Transverse colon (tissue), 4 donors: ENCODE data around the gene EID3. TPM values are rescaled to one million over a fixed set of nuclear protein-coding genes. Genes with fewer than 3 reads are reported as not detected.

Source experiments
- DNase-seq: peaks from one replicate; pipeline ENCODE4 v3.0.0-alpha.2; 2019
- H3K27ac ChIP-seq, 4 donors: fragments of 200-600 bp; sonication (generic); 2 replicates each; pipeline ENCODE4 v1.5.1; 2016 to 2018; ENCODE audit warnings: inconsistent platforms in 4 of 4
- H3K27me3 ChIP-seq: fragments of 200-600 bp; sonication (generic); 2 replicates; pipeline ENCODE4 v1.5.1; 2017; ENCODE audit warnings: inconsistent platforms
- H3K36me3 ChIP-seq, 4 donors: fragments of 200-600 bp; sonication (generic); 2 replicates each; pipeline ENCODE4 v1.5.1; 2017 to 2019; ENCODE audit warnings: inconsistent platforms in 4 of 4
- H3K4me1 ChIP-seq, 4 donors: fragments of 200-600 bp; sonication (generic); 2 replicates each; pipeline ENCODE4 v1.5.1; 2017 to 2020; ENCODE audit warnings: inconsistent platforms in 4 of 4
- H3K4me3 ChIP-seq, 4 donors: fragments of 200-600 bp; sonication (generic); 1 replicate in 1 of 4; 2 replicates in 3 of 4; pipeline versions ENCODE4 v1.5.1 to v1.6.1; 2017 to 2019; ENCODE audit warnings: inconsistent platforms in 4 of 4
- H3K9me3 ChIP-seq, 2 donors: fragments of 200-600 bp; sonication (generic); 2 replicates each; pipeline ENCODE4 v1.5.1; 2017 to 2019; ENCODE audit warnings: inconsistent platforms in 2 of 2
- EP300 ChIP-seq: sonication (generic); formaldehyde crosslinking; IDR thresholded peaks from one replicate; pipeline ENCODE4 v1.6.1; 2017; ENCODE audit warnings: antibody characterized with exemption, low read depth
- POLR2A ChIP-seq: fragments of 450-650 bp; IDR thresholded peaks from one replicate; pipeline ENCODE4 v1.6.1; 2016; ENCODE audit warnings: antibody characterized with exemption, mild to moderate bottlenecking, moderate library complexity
- POLR2AphosphoS5 ChIP-seq, 3 donors: sonication (generic); formaldehyde crosslinking; IDR thresholded peaks; one replicate each; pipeline ENCODE4 v1.6.1; 2016; ENCODE audit warnings: antibody characterized with exemption in 3 of 3
- WGBS, 2 donors: methylation state at CpG; one replicate each; pipeline ENCODE4 v1.1.5; 2018; ENCODE audit warnings: low coverage in 1 of 2; 5-methylcytosine and 5-hydroxymethylcytosine counted together
- in situ Hi-C, 4 donors: fragments of 200-750 bp; cut with MboI; loops; one replicate each; pipeline versions ENCODE4 v1.15.0 to v1.15.1; 2017; ENCODE audit warnings: low sequenced_read_pairs in 3 of 4, low pct_ligation_motif_present in 1 of 4, low pct_unique_long_range_greater_than_20kb in 1 of 4
- intact Hi-C: fragments of 100-400 bp; cut with DNase I; formaldehyde crosslinking; loops from one replicate; pipeline ENCODE4 v1.15.1; 2023; ENCODE audit warnings: low total_unique reads
- total RNA-seq, 4 donors: library from RNA; depleted of rRNA; stranded (reverse); fragments of >200 nt; gene quantifications; one replicate each; pipeline ENCODE4 v1.1.0, GENCODE V29; 2016
- TF ChIP-seq, protein P1 (sequence below), 5 experiments: fragments of 200-600 bp in 3 of 5; fragments of 450-650 bp in 2 of 5; sonication (generic) in 3 of 5; IDR thresholded peaks; 1 replicate in 2 of 5; 2 replicates in 3 of 5; pipeline ENCODE4 v1.5.1; 2016 to 2017; ENCODE audit warnings: antibody characterized with exemption in 5 of 5, inconsistent platforms in 3 of 5, mild to moderate bottlenecking in 2 of 5, moderate library complexity in 1 of 5

Gene EID3
- total RNA-seq, 4 donors from 2014 or later: 4.9 to 50.0 (median 14.3) TPM

DNA sequence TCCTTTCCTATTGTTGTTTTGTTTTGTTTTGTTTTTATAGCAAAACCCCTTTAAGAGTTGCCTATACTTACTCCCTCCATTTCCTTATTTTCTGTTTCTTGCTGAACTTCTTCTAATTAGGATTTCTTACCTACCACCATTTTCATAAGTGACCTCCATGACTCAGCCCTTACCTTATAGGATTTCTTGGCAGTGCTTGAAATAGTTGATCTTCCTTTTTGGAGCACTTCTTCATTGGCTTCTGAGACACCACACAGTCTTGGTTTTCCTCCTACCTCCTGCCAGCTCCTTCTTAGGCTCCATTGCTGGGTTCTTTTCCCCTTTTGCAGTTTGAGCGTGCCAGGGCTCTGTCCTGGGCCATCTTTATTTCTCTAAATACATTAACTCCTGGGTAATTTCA, 23.4 kb upstream of the EID3 start:
- WGBS, 2 donors: 100% methylated on average over 1 of the region's 1 CpG; no CpG with 5 or more reads in 1 of the 2 donors
- no peaks in the 10 kb centered on the region for H3K9me3 ChIP-seq
- DNase-seq: no peak
- TF ChIP-seq POLR2AphosphoS5 (IDR thresholded peaks at IDR 0.05): no peak
- TF ChIP-seq POLR2A: no peak
- TF ChIP-seq, protein P1, sequence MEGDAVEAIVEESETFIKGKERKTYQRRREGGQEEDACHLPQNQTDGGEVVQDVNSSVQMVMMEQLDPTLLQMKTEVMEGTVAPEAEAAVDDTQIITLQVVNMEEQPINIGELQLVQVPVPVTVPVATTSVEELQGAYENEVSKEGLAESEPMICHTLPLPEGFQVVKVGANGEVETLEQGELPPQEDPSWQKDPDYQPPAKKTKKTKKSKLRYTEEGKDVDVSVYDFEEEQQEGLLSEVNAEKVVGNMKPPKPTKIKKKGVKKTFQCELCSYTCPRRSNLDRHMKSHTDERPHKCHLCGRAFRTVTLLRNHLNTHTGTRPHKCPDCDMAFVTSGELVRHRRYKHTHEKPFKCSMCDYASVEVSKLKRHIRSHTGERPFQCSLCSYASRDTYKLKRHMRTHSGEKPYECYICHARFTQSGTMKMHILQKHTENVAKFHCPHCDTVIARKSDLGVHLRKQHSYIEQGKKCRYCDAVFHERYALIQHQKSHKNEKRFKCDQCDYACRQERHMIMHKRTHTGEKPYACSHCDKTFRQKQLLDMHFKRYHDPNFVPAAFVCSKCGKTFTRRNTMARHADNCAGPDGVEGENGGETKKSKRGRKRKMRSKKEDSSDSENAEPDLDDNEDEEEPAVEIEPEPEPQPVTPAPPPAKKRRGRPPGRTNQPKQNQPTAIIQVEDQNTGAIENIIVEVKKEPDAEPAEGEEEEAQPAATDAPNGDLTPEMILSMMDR (IDR thresholded peaks at IDR 0.05): no peak
- TF ChIP-seq EP300: no peak
- H3K27ac ChIP-seq: peak overlapping the region in 2 of 4 donors; percentile 16 to 19
- peaks cover 0 to 17% (median 7%) of the 10 kb centered on the region in 4 donors for H3K4me1 ChIP-seq
- H3K4me3 ChIP-seq: no peak overlapping the region
- H3K36me3 ChIP-seq: no peaks in the 10 kb centered on the region
- intact Hi-C loops (no loop called here), in situ Hi-C loops (loop anchor here in 1 of 4 donors (10.0 to 25.0 kb wide), 2 partner anchors 65 to 318 kb away; partner anchors contain the start of genes TDG and TXNRD1)
- H3K27me3 ChIP-seq: no peaks in the 10 kb centered on the region

DNA sequence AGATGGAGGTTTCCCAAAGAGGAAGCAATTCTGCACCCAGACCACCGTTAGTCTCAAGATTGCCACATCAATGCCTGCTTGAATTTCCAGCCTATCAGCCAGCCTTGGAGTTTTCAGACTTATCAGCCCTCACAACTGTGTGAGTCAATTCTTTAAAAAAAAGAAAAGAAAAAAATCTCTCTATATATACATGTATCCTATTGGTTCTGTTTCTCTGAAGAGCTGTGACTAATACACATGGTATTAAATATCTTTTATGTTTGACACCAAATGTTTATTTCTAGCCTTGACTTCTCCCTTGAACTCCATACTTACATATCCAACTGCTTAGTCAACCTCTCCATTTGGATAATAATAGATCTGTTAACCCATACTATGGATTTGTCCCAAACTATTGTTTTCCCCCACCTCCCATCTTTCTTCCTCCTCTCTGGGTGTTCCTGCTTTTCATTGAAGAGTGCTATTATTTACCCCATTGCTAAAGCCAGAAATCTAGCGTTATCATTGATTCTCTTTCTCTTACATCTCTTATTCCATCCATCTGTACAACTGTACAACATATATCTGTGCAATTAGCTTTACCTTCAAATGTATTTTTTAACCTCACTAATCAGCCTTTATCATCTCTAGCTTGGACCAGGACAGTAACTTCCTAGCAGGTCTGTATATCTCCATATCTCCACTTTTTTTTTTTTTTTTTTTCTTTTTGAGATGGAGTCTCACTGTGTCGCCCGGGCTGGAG, 22.7 kb upstream of the EID3 start:
- peak overlapping the region in 2 of 4 donors; percentile 16 to 19 for H3K27ac ChIP-seq
- H3K36me3 ChIP-seq: no peaks in the 10 kb centered on the region
- H3K27me3 ChIP-seq: no peaks in the 10 kb centered on the region
- H3K4me1 ChIP-seq: peaks cover 5 to 23% (median 14%) of the 10 kb centered on the region in 4 donors
- intact Hi-C loops: no loop called here
- DNase-seq: no peak
- 49 to 71% methylated on average over 2 to 4 of the region's 4 CpGs for WGBS, 2 donors
- in situ Hi-C loops: loop anchor here in 1 of 4 donors (10.0 to 25.0 kb wide), 2 partner anchors 66 to 319 kb away; partner anchors contain the start of genes TDG and TXNRD1
- TF ChIP-seq, protein P1 (IDR thresholded peaks at IDR 0.05): no peak
- TF ChIP-seq EP300: no peak
- no peak for TF ChIP-seq POLR2AphosphoS5 (IDR thresholded peaks at IDR 0.05)
- no peaks in the 10 kb centered on the region for H3K9me3 ChIP-seq
- no peak overlapping the region for H3K4me3 ChIP-seq

DNA sequence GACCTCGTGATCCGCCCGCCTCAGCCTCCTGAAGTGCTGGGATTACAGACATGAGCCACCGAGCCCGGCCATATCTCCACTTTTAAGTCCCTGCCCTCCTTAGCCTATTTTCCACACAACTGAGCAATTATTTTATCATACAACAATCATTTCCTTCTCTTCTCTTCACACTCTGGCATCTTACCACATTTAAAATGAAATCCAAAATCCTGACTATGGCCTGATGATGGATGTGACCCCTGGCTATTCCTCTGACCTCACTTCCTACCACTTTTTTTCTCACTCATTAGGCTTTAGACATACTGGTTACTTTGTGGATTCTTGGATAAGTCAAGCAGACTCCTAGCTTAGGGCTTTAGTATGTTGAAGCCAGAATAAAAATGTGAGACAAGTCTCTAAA, 21.9 kb upstream of the EID3 start:
- H3K9me3 ChIP-seq: no peaks in the 10 kb centered on the region
- in situ Hi-C loops (loop anchor here in 1 of 4 donors (10.0 to 25.0 kb wide), 2 partner anchors 67 to 319 kb away; partner anchors contain the start of genes TDG and TXNRD1), intact Hi-C loops (no loop called here)
- no peaks in the 10 kb centered on the region for H3K27me3 ChIP-seq
- H3K4me3 ChIP-seq: no peak overlapping the region
- peaks cover 11 to 26% (median 21%) of the 10 kb centered on the region in 4 donors for H3K4me1 ChIP-seq
- WGBS, 2 donors: 85 to 100% methylated on average over 5 of the region's 5 CpGs
- no peak for DNase-seq
- no peaks in the 10 kb centered on the region for H3K36me3 ChIP-seq
- TF ChIP-seq POLR2A (no peak), EP300 (no peak), POLR2AphosphoS5 (IDR thresholded peaks at IDR 0.05) (no peak)
- TF ChIP-seq, protein P1 (IDR thresholded peaks at IDR 0.05): no peak
- H3K27ac ChIP-seq: no peak overlapping the region

DNA sequence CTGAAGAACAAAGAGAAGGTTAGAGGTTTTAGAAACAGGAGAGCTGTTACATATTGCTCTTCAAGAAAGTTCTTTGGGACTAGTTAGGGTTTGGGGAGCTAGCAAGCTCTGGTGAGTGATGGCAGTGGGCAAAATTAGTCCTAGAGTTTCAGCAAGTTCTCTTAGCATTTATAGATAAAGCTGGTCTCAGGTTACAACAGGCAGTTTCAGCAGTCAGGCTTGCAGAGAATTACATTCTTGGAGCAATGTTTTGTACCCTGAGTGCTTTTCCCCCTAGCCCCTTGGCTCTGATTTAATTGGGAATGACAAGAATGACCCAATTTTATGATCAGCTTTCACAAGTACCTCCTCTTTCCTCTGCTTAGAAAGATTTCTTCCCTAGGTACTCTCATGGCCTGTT, 21.4 kb upstream of the EID3 start:
- Histone ChIP-seq H3K9me3 (no peaks in the 10 kb centered on the region), H3K36me3 (no peaks in the 10 kb centered on the region), H3K4me1 (peaks cover 11 to 22% (median 19%) of the 10 kb centered on the region in 4 donors), H3K27me3 (no peaks in the 10 kb centered on the region), H3K4me3 (no peak overlapping the region), H3K27ac (no peak overlapping the region)
- intact Hi-C loops (no loop called here), in situ Hi-C loops (loop anchor here in 1 of 4 donors (10.0 to 25.0 kb wide), 2 partner anchors 67 to 320 kb away; partner anchors contain the start of genes TDG and TXNRD1)
- no peak for DNase-seq
- TF ChIP-seq POLR2A (no peak), EP300 (no peak), POLR2AphosphoS5 (IDR thresholded peaks at IDR 0.05) (no peak)
- TF ChIP-seq, protein P1 (IDR thresholded peaks at IDR 0.05): no peak
